Stimulated activated memory B cell treated with anti-CD40 and anti-IgM and Interleukin-4, amounts not matched to agents 10 μg/mL and 1 μg/mL and 100 μg/mL, for 72 hours (primary cell): ENCODE data around the gene PTBP1.

Experiments used
- ATAC-seq: fragments of 150-1000 bp; cut with Tn5 transposase; 2 replicates; pipeline ENCODE4 v1.10.0; 2021
- H3K27ac Mint-ChIP-seq: one replicate; pipeline ENCODE4 v1.8.0; 2022; ENCODE audit warnings: mild to moderate bottlenecking, mixed read lengths
- H3K27me3 Mint-ChIP-seq: one replicate; pipeline ENCODE4 v1.8.0; 2022; ENCODE audit warnings: mixed read lengths
- H3K36me3 Mint-ChIP-seq: one replicate; pipeline ENCODE4 v1.8.0; 2022; ENCODE audit warnings: mixed read lengths
- H3K4me1 Mint-ChIP-seq: one replicate; pipeline ENCODE4 v1.8.0; 2022; ENCODE audit warnings: mixed read lengths
- H3K4me3 Mint-ChIP-seq: one replicate; pipeline ENCODE4 v1.8.0; 2022; ENCODE audit warnings: mild to moderate bottlenecking, moderate library complexity, mixed read lengths
- H3K9me3 Mint-ChIP-seq: one replicate; pipeline ENCODE4 v1.8.0; 2022; ENCODE audit warnings: mixed read lengths

PTBP1 gene

DNA sequence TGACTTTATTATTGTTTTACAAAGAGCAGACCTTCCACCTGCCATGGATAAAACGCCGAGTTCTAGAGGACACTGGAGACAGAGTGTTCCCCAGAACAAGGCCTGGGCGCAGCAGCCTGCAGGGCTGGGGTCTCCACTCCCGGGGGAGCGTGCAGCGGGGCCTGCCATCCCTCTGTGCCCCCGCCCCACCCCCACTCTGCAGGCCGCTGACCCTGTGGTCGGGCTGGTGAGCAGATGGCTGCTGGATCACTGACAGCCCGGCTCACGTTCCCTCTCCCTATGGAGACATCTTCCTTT lies 8.6 kb upstream of the PTBP1 start:
- Mint-ChIP-seq H3K4me3 (no peak overlapping the region), H3K27ac (no peak overlapping the region), H3K36me3 (no peaks in the 10 kb centered on the region), H3K9me3 (no peaks in the 10 kb centered on the region), H3K27me3 (peaks cover 35% of the 10 kb centered on the region), H3K4me1 (peaks cover 8% of the 10 kb centered on the region)
- ATAC-seq, result no peak

DNA sequence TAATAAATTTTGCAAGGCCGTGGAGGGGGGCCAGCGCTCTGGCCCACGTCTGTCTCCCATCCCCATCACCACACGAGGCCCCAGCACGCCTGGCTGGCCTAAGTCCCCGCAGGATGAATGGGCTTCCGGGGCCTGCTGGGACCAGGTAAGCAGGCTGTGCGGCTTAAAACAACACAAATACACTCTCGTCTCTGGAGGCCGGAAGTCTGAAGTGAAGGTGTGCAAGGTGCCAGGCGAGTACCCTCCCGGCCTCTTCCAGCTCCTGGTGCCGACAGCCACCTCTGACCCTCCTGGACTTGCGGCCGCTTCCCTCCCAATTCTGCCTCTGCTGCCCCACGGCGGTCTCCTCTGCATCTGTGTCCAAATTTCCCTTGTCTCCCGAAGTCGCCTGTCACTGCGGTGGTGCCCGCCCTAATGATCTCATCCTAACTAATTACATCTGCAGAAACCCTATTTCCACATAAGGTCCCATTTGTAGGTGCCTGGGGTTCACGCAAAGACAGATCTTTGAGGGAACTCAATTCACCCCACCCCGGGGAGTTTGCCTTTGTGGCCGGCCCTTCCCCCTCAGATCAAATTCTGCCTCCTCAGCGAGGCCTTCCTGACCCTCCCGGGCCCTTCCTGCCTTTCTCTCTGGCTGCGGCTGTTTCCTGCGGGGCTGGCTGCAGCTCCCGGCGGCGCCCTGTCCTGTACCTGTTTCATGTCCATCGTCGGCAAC lies 8.1 kb upstream of the PTBP1 start:
- peaks cover 35% of the 10 kb centered on the region for H3K27me3 Mint-ChIP-seq
- H3K9me3 Mint-ChIP-seq, result no peaks in the 10 kb centered on the region
- no peak for ATAC-seq

DNA sequence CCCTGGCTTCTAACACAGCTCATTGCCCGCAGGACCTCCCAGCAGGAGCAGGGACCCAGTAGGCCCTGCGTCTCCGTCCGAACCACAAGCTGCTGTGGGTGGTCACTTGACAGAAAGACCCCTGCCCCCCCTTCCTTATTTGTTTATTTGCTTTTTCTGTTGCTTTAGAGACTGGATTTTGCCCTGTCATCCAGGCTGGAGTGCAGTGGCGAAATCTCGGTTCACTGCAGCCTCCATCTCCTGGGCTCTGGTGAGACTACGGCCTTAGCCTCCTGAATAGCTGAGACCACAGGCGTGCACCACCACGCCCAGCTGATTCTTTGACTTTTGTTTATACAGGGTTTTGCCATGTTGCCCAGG lies 7.6 kb upstream of the PTBP1 start:
- Mint-ChIP-seq H3K4me1 (peaks cover 8% of the 10 kb centered on the region), H3K27ac (no peak overlapping the region), H3K27me3 (peaks cover 35% of the 10 kb centered on the region), H3K36me3 (no peaks in the 10 kb centered on the region), H3K9me3 (no peaks in the 10 kb centered on the region), H3K4me3 (no peak overlapping the region)
- ATAC-seq, result no peak

More for the DNA sequence above, 8.1 kb upstream of the PTBP1 start:
- H3K4me3 Mint-ChIP-seq, result no peak overlapping the region
- H3K4me1 Mint-ChIP-seq, result peaks cover 8% of the 10 kb centered on the region
- H3K27ac Mint-ChIP-seq, result no peak overlapping the region
- H3K36me3 Mint-ChIP-seq, result no peaks in the 10 kb centered on the region

DNA sequence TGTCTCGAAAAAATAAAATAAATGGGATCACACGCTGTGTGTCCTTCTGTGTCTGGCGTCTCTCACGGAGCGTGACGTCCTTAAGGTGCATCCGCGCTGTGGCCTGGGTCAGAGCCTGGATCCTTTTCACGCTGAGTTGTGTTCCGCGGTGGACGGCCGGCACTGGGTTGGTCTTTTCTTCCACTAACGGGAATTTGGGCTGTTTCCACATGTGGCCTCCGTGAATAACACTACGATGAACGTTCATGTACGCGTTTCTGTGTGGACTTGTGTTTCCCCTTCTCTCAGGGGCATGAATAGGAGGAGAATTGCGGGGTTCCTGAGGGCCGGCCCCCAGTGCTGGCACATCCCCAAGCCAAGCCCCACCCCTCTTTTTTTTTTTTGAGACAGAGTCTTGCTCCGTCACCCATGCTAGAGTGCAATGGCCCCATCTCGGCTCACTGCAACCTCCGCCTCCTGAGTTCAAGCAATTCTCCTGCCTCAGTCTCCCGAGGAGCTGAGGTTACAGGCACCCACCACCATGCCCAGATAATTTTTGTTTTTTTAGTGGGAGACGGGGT lies 6.2 kb upstream of the PTBP1 start:
- no peak for ATAC-seq
- Mint-ChIP-seq H3K36me3 (no peaks in the 10 kb centered on the region), H3K4me1 (peaks cover 8% of the 10 kb centered on the region), H3K27me3 (peaks cover 35% of the 10 kb centered on the region), H3K4me3 (no peak overlapping the region), H3K9me3 (no peaks in the 10 kb centered on the region), H3K27ac (no peak overlapping the region)

DNA sequence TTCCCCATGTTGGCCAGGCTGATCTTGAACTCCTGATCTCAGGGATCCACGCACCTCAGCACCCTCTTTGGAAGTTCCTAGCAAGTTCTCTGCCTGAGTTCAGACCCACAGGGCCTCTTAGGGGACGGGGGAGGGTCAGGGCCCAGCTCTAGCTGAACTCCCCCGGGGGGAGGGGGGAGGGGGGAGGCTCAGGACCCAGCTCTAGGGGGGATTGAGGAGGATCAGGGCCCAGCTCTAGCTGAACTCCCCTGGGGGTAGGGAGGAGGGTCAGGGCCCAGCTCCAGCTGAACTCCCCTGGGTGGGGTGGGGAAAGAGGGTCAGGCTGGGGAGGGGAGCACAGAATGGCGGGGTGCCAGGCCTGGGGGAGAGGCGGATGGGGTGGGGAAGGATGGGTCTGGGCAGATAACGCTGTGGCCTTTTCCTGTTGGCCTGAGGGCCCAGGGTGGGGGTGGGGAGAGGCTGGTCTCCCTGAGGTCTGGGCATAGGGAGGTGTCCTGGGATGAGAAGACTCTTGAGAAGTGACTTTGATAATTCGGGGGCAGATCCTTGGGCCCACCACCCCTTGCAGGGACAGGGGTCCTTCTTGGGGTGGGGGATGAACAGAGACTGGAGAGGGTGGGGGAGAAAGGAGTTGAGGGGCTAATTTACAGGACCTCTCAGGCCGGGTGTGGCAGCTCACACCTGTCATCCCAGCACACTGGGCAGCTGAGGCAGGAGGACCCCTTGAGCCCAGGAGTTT lies 5.5 kb upstream of the PTBP1 start:
- H3K36me3 Mint-ChIP-seq, result no peaks in the 10 kb centered on the region
- peaks cover 11% of the 10 kb centered on the region for H3K4me1 Mint-ChIP-seq
- no peak for ATAC-seq
- no peak overlapping the region for H3K27ac Mint-ChIP-seq
- peaks cover 35% of the 10 kb centered on the region for H3K27me3 Mint-ChIP-seq
- no peaks in the 10 kb centered on the region for H3K9me3 Mint-ChIP-seq
- no peak overlapping the region for H3K4me3 Mint-ChIP-seq

DNA sequence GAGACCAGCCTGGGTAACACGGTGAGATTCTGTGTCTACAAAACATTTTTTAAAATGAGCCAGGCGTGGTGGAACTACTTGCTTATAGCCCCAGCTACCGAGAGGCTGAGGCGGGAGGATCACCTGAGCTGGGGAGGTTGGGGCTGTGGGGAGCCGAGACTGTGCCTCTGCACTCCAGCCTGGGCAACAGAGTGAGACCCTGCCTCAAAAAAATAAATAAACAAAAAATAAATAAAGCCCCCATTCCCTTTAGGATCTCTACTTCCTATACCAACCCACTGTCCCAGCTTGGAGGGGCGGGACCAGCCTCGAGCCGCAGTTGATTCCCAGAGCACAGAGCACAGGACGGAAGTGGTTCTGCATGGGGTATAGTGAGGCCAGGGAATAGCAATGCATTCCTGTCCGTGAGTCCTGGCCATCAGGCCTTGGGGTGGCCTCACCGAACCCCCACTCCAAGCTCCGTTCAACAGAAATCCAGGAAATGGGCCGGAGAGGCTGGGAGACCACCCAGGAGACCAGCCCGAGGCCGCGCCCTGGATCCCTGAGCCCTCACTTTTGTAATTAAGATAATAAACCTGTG lies 4.9 kb upstream of the PTBP1 start:
- Mint-ChIP-seq H3K27me3 (peaks cover 35% of the 10 kb centered on the region), H3K9me3 (no peaks in the 10 kb centered on the region), H3K27ac (no peak overlapping the region), H3K36me3 (no peaks in the 10 kb centered on the region), H3K4me3 (no peak overlapping the region), H3K4me1 (peaks cover 12% of the 10 kb centered on the region)
- ATAC-seq, result no peak

DNA sequence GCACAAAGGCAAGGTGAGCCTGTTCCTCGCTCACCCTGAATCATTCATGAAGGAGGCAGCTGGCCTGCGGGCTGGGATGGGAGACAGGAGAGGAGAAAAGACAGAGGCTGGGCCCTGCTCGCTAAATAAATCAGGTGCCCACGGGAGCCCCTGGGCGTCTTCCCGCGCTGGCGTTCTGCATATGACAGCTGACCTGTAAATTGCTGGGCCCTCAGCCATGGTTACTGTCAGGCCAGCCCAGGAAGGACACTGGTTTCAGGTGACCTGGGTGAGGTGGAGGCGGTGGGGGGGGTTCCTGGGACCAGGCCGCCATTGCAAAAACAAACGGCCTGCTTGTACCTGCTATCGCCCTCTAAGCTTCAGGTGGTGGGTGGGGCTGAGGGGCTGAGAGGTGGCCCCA lies 3.4 kb upstream of the PTBP1 start:
- no peak overlapping the region for H3K27ac Mint-ChIP-seq
- ATAC-seq, result no peak

DNA sequence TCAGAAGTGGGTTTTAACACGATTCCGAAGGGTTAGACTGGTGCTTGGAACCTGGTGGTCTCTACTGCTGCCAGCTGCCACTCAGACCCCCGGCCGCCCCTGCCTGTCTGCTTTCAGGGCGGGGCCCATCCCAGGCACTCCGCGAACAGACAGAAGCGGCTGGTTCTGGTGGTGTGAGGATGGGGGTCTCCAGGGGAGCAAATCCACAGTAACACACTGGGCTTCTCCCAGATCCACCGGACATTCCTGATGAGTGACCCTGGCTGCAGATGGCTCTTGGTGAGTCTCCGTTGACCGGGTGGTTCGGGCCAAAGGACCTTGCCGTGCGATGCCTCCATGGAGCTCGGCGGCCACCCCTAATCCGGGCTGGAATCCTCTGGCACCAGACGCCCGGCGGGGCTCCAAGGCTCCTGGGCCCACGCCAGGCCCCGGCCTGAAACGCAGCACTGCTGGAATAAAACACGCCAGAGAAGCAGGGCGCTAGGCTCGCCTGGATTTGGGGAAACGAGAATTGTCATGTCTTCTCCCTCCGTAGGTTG lies 2.1 kb upstream of the PTBP1 start:
- ATAC-seq, result no peak
- peaks cover 18% of the 10 kb centered on the region for H3K4me1 Mint-ChIP-seq
- no peaks in the 10 kb centered on the region for H3K9me3 Mint-ChIP-seq
- peaks cover 11% of the 10 kb centered on the region for H3K36me3 Mint-ChIP-seq
- H3K27me3 Mint-ChIP-seq, result peaks cover 20% of the 10 kb centered on the region
- no peak overlapping the region for H3K27ac Mint-ChIP-seq
- no peak overlapping the region for H3K4me3 Mint-ChIP-seq

More for the DNA sequence above, 3.4 kb upstream of the PTBP1 start:
- peaks cover 34% of the 10 kb centered on the region for H3K27me3 Mint-ChIP-seq
- no peaks in the 10 kb centered on the region for H3K36me3 Mint-ChIP-seq
- H3K9me3 Mint-ChIP-seq, result no peaks in the 10 kb centered on the region
- no peak overlapping the region for H3K4me3 Mint-ChIP-seq
- peaks cover 12% of the 10 kb centered on the region for H3K4me1 Mint-ChIP-seq

DNA sequence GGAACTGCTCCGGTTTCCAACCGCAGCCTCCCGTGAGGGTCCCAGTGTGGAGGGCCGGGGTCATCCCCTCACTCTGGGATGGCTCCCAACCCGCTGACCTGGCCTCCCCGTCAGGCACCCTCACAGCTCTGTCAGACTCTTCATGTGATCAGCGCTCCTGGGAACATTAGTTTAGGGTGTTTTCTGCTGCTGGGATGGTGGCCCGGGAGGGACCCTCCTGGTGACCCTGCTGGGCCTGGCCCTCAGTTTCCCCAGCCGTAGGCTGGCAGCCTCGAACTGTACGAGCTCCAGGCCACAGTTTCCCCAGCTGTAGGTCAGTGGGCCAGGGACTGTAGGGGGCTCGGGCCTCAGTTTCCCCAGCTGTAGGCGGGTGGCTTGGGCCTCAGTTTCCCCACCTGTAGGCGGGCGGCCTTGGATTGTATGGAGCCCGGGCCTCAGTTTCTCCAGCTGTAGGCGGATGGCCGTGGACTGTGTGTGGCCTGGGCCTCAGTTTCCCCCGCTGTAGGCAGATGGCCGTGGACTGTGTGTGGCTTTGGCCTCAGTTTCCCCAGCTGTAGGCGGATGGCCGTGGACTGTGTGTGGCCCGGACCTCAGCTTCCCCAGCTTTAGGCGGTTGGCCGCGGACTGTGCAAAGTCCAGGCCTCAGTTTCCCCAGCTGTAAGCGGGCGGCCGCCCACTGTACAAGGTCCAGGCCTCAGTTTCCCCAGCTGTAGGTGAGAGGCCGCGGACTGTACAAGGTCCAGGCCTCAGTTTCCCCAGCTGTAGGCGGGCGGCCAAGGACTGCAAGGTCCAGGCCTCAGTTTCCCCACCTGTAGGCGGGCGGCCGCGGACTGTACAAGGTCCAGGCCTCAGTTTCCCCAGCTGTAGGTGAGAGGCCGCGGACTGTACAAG lies 1.3 kb upstream of the PTBP1 start:
- peaks cover 13% of the 10 kb centered on the region for H3K27me3 Mint-ChIP-seq
- H3K36me3 Mint-ChIP-seq, result peaks cover 17% of the 10 kb centered on the region
- no peaks in the 10 kb centered on the region for H3K9me3 Mint-ChIP-seq
- peak overlapping the region; percentile 92 for H3K4me3 Mint-ChIP-seq
- peaks cover 26% of the 10 kb centered on the region for H3K4me1 Mint-ChIP-seq
- ATAC-seq, result no peak
- peak overlapping the region; percentile 90 for H3K27ac Mint-ChIP-seq

DNA sequence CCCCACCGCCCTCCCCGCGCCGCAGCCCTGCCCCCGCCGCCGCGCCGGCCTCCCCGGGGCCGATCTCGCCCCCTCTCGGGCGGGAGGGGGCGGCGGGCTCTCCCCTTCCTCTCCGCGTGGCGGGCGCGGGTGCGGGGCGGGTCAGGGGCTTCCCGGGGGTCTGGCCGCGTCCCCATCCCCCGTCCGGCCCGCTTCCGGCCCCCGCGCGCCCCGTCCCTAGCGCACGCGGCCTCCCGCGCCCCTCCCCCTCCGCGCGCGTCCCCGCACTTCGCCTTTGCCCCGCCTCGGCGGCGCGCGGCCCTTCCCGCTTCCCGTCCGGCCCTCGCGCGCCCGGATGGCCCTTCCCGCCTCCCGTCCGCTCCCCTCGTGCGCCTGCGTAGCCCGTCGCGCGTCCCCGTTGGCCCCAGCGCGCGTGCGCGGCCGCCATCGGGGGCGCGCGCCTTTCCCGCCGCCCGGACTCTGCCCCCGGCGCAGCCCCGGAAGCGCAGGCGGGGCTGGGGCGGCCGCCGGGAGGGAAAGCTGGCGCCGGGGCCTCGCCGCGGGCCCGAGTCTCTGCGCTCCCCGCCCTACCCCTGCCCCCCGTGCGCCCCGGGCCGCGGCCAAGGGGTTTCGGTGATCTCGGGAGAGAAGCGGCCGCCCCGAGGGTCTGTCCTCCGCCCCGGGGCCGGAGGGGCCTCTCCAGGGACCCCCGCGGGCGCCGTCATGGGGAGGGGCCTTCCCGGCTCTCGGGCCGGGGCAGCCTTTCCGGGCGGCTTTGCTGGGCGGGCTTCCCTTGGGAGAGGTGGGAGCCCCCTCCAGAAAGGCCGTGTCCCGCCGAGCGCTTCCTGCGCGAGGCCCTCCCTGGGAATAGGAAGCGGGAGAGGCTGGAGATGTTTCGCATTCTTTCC lies 519 bp downstream of the PTBP1 start:
- peaks cover 44% of the 10 kb centered on the region for H3K4me1 Mint-ChIP-seq
- H3K27ac Mint-ChIP-seq, result peak overlapping the region; percentile 90
- peak; percentile 58 for ATAC-seq
- no peaks in the 10 kb centered on the region for H3K9me3 Mint-ChIP-seq
- H3K36me3 Mint-ChIP-seq, result peaks cover 26% of the 10 kb centered on the region
- H3K4me3 Mint-ChIP-seq, result peak overlapping the region; percentile 92
- H3K27me3 Mint-ChIP-seq, result no peaks in the 10 kb centered on the region

DNA sequence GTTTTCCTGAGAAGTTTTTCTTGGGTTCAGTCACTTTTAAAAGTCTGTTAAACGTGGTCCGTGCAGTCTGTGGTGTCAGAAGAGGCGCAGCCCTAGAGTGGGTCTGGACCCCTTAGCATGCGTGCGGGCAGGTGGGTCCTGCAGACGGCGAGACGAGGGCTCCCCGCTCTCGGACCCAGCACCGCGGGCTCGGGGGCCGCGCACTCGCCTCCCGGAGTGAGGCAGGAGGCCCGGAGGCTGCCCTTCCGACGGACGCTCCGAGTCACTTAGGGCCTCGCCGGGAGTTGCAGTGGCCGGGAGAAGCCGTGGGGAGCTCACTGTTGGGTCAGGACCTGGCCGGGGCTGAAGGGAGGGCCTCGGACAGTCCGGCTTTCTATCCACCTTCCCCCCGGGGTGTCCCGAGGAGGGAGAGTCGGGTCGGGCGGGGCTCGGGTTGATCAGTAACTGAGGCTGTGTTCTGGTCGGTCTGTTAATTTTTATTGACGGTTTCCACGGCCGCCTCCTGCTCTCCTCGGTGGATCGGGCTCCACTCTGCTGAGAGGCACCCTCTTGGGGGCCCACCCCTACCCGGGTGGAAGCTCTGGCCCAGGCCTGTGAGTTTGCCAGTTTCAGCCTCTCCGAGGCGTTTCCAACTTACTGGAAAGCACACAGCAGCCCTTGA lies 1.3 kb downstream of the PTBP1 start:
- H3K4me3 Mint-ChIP-seq, result peak overlapping the region; percentile 89
- no peak for ATAC-seq
- H3K9me3 Mint-ChIP-seq, result no peaks in the 10 kb centered on the region
- peaks cover 34% of the 10 kb centered on the region for H3K36me3 Mint-ChIP-seq
- no peaks in the 10 kb centered on the region for H3K27me3 Mint-ChIP-seq
- H3K4me1 Mint-ChIP-seq, result peaks cover 52% of the 10 kb centered on the region
- H3K27ac Mint-ChIP-seq, result peak overlapping the region; percentile 90

DNA sequence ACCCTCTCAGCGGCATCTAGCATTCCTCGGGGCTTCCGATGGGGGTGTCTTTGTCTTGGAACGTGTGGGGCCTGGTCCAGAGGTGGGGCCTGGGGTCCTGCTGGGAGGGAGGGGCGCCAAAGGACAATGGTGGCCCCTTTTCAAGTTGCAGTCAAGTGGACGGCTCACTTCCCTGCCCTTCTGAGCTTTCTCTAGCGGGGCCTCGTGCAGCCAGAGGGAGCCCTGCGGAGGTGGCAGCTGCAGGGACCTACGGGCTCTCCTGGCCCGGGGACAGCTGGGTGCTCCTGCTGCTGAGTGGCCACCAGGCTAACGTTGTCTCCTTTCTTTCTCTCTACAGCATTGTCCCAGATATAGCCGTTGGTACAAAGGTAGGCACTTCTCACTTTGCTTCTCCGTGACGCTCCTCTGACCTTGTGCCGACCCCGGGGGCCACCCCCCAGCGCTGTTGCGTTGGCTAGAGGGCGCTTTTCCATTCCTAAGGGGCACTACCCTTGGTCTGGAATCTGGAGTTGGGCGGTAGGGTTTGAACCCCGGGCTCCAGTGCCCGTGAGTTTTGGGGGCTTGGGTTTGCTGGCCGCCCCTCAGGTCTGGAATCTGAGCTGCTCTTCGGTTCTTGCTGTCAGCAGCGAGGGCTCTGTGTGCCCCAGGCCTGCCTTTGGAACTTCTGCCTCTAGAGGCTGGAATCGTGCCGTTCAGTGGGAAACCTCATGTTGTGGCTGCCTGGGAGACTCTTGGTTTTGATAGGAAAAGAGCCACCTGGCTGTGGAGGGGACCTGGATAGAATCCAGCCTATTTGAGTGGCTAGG lies 2.0 kb downstream of the PTBP1 start:
- peaks cover 41% of the 10 kb centered on the region for H3K36me3 Mint-ChIP-seq
- H3K4me3 Mint-ChIP-seq, result peak overlapping the region; percentile 89
- no peak for ATAC-seq
- no peaks in the 10 kb centered on the region for H3K9me3 Mint-ChIP-seq
- peaks cover 52% of the 10 kb centered on the region for H3K4me1 Mint-ChIP-seq
- no peaks in the 10 kb centered on the region for H3K27me3 Mint-ChIP-seq
- H3K27ac Mint-ChIP-seq, result peak overlapping the region; percentile 90
